HepG2 (cell line): ENCODE results near the gene RNU6-1. TPM values are rescaled to one million over a fixed set of nuclear protein-coding genes. Genes with fewer than 3 reads are reported as not detected.

ENCODE experiments used
- ARHGAP35 ChIP-seq: sonication (generic); formaldehyde crosslinking; IDR thresholded peaks from 2 replicates; pipeline ENCODE4 v1.9.0; 2022; ENCODE audit warnings: mild to moderate bottlenecking, inconsistent platforms, moderate library complexity, missing genetic modification reagents, borderline replicate concordance
- EEA1 ChIP-seq: sonication (generic); formaldehyde crosslinking; IDR thresholded peaks from 2 replicates; pipeline ENCODE4 v1.5.1; 2020; ENCODE audit warnings: mild to moderate bottlenecking, missing genetic modification reagents, borderline replicate concordance
- FOSL2 ChIP-seq: sonication (generic); formaldehyde crosslinking; IDR thresholded peaks from 2 replicates; pipeline ENCODE4 v1.4.0; 2020; ENCODE audit warnings: missing genetic modification reagents
- KDM1A ChIP-seq: IDR thresholded peaks from 2 replicates; pipeline ENCODE4 v1.6.1; 2016; ENCODE audit warnings: missing compliant biosample characterization
- KDM5A ChIP-seq: fragments of 200-600 bp; sonication (generic); IDR thresholded peaks from 2 replicates; pipeline ENCODE4 v1.7.0; 2018; ENCODE audit warnings: antibody characterized with exemption, mild to moderate bottlenecking, low read length, borderline replicate concordance
- NAIF1 ChIP-seq: sonication (generic); formaldehyde crosslinking; IDR thresholded peaks from 2 replicates; pipeline ENCODE4 v1.5.0; 2020; ENCODE audit warnings: mild to moderate bottlenecking, missing genetic modification reagents, borderline replicate concordance
- POGZ ChIP-seq: sonication (generic); formaldehyde crosslinking; IDR thresholded peaks from 2 replicates; pipeline ENCODE4 v1.4.0; 2020; ENCODE audit warnings: mild to moderate bottlenecking, missing genetic modification reagents
- SAFB2 ChIP-seq: sonication (generic); formaldehyde crosslinking; IDR thresholded peaks from 2 replicates; pipeline ENCODE4 v1.5.1; 2020; ENCODE audit warnings: missing genetic modification reagents, low read depth, mild to moderate bottlenecking, borderline replicate concordance
- SALL1 ChIP-seq: sonication (generic); formaldehyde crosslinking; IDR thresholded peaks from 2 replicates; pipeline ENCODE4 v1.8.0; 2022; ENCODE audit warnings: mild to moderate bottlenecking, missing genetic modification reagents
- SIN3B ChIP-seq: fragments of 150-350 bp; IDR thresholded peaks from 2 replicates; pipeline ENCODE4 v1.6.1; 2014; ENCODE audit warnings: low read length
- SRSF4 ChIP-seq: fragments of 200-400 bp; formaldehyde crosslinking; IDR thresholded peaks from one replicate; pipeline ENCODE4 v1.6.1; 2018; ENCODE audit warnings: mild to moderate bottlenecking, low read depth, low read length, moderate library complexity; ENCODE audit not compliant: poor library complexity, severe bottlenecking
- THAP11 ChIP-seq: IDR thresholded peaks from 2 replicates; pipeline ENCODE4 v1.6.1; 2016; ENCODE audit warnings: missing biosample characterization, missing genetic modification reagents
- ZFAT ChIP-seq: sonication (generic); formaldehyde crosslinking; conservative IDR thresholded peaks from 2 replicates; pipeline ENCODE4 v1.8.1; 2023; ENCODE audit warnings: missing genetic modification reagents, inconsistent platforms
- ZNF343 ChIP-seq: sonication (generic); formaldehyde crosslinking; IDR thresholded peaks from 2 replicates; pipeline ENCODE4 v1.4.0; 2020; ENCODE audit warnings: mild to moderate bottlenecking, missing genetic modification reagents
- ZNF383 ChIP-seq: sonication (generic); formaldehyde crosslinking; IDR thresholded peaks from 2 replicates; pipeline ENCODE4 v1.4.0; 2020; ENCODE audit warnings: missing genetic modification reagents, mild to moderate bottlenecking, borderline replicate concordance
- ZNF552 ChIP-seq: sonication (generic); formaldehyde crosslinking; IDR thresholded peaks from 2 replicates; pipeline ENCODE4 v1.9.0; 2022; ENCODE audit warnings: missing genetic modification reagents, mild to moderate bottlenecking, borderline replicate concordance
- ZNF557 ChIP-seq: sonication (generic); formaldehyde crosslinking; IDR thresholded peaks from 2 replicates; pipeline ENCODE4 v1.4.0; 2020; ENCODE audit warnings: missing genetic modification reagents
- ZNF607 ChIP-seq: sonication (generic); formaldehyde crosslinking; IDR thresholded peaks from 2 replicates; pipeline ENCODE4 v1.5.1; 2020; ENCODE audit warnings: missing genetic modification reagents, mild to moderate bottlenecking, borderline replicate concordance
- ZNF747 ChIP-seq: sonication (generic); formaldehyde crosslinking; IDR thresholded peaks from 2 replicates; pipeline ENCODE4 v1.8.1; 2023; ENCODE audit warnings: missing genetic modification reagents, mild to moderate bottlenecking, borderline replicate concordance
- ZNF780A ChIP-seq: sonication (generic); formaldehyde crosslinking; IDR thresholded peaks from 2 replicates; pipeline ENCODE4 v1.8.0; 2022; ENCODE audit warnings: mild to moderate bottlenecking, missing genetic modification reagents, moderate library complexity
- ZSCAN22 ChIP-seq: sonication (generic); formaldehyde crosslinking; IDR thresholded peaks from 2 replicates; pipeline ENCODE4 v1.4.0; 2020; ENCODE audit warnings: mild to moderate bottlenecking, missing genetic modification reagents
- polyA plus RNA-seq, 8 experiments: library from polyadenylated mRNA; depleted of rRNA in 3 of 8; stranded (reverse) in 7 of 8; unstranded in 1 of 8; fragments of >200 nt; fragmentation: Illumina TruSeq in 4 of 8; extraction: Trizol in 4 of 8; gene quantifications; 2 replicates each; pipeline versions ENCODE4 v1.2.1 to v1.2.3, GENCODE V29; 2011 to 2016; ENCODE audit warnings: low read depth in 4 of 8, missing spikeins in 1 of 8, mixed read lengths in 1 of 8; ENCODE audit not compliant: insufficient read depth in 1 of 8
- total RNA-seq, 5 experiments: library from RNA; depleted of rRNA; stranded (reverse); fragments of >200 nt; fragmentation: Illumina TruSeq; extraction: Trizol; gene quantifications; 2 replicates each; pipeline ENCODE4 v1.2.3, GENCODE V29; 2016; ENCODE audit warnings: low read depth in 1 of 5
- TF ChIP-seq, protein P1 (sequence below): sonication (generic); formaldehyde crosslinking; IDR thresholded peaks from 2 replicates; pipeline ENCODE4 v1.8.0; 2022; ENCODE audit warnings: missing genetic modification reagents, low read depth, mild to moderate bottlenecking, borderline replicate concordance
- TF ChIP-seq, protein P2 (sequence below): IDR thresholded peaks from 2 replicates; pipeline ENCODE4 v1.6.1; 2016; ENCODE audit warnings: missing compliant biosample characterization, missing genetic modification reagents, borderline replicate concordance
- TF ChIP-seq, protein P3 (sequence below): sonication (generic); formaldehyde crosslinking; IDR thresholded peaks from 2 replicates; pipeline ENCODE4 v1.4.0; 2020; ENCODE audit warnings: mild to moderate bottlenecking, missing genetic modification reagents
- TF ChIP-seq, protein P4 (sequence below), 2 experiments: fragments of 450-650 bp in 1 of 2; sonication (generic) in 1 of 2; formaldehyde crosslinking; IDR thresholded peaks; 2 replicates each; pipeline versions ENCODE4 v1.5.0 to v1.8.0; 2020 to 2022; ENCODE audit warnings: mild to moderate bottlenecking in 1 of 2, missing genetic modification reagents in 1 of 2
- TF ChIP-seq, protein P5 (sequence below): sonication (generic); formaldehyde crosslinking; IDR thresholded peaks from 2 replicates; pipeline ENCODE4 v1.8.1; 2023; ENCODE audit warnings: mild to moderate bottlenecking, missing genetic modification reagents

The RNU6-1 gene
- total and polyA plus RNA-seq, 2 of the 13 experiments (the other 11 are each of a cell fraction or from before 2014, with no cell fraction given): under 0.01 TPM; not detected in 1

DNA sequence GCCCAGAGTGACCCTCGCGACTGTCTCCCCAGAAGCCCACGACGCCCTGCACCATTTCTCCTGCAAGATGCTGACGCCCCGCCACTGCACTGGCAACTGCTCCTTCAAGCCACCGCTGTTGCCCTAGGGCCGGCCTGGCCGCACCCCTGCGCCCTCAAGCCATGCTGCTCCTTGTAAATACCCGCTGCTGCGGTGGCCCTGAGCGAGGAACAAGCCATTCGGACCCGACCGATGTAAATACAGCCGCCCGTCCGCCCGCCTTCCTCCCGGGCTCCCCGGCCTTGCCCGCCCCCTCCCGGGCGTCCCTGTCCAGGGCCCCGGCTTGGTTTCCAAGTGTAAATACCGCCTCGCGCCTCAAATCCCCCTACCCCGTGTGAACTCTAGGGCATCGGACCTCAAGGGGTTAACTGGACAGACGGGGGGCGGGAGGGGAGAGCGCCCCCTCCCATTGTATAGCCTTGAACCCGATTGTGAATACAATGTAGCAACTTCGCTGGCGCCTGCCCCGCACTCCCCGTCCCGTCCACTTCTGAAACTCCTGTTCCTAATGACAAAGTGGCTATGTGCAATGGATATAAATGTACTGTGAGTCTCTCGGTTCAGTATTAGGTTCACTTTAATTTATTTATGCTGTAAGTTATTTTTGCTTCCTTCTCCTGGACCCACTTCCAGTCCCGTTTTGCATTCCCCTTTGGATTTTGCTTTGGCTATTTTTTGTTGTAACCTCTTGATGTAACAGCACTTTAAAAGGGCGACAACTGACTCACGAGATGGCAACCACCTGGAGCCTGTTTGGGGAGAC lies 5.9 kb downstream of the RNU6-1 start (continued):
- TF ChIP-seq, protein P1, sequence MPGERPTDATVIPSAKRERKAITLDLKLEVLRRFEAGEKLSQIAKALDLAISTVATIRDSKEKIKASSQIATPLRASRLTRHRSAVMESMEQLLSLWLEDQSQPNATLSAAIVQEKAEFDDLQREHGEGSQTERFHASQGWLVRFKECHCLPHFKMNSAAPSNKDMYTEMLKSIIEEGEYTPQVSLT (CRISPR knock-in tag): no peak
- TF ChIP-seq KDM1A (CRISPR knock-in tag): no peak
- 0 out of 2 replicates have a peak, but pooled peaks have one; percentile 36 for TF ChIP-seq ZNF607 (CRISPR knock-in tag)
- TF ChIP-seq ZNF552: no peak
- TF ChIP-seq POGZ (CRISPR knock-in tag): 0 out of 2 replicates have a peak, but pooled peaks have one; percentile 21
- TF ChIP-seq, protein P2, sequence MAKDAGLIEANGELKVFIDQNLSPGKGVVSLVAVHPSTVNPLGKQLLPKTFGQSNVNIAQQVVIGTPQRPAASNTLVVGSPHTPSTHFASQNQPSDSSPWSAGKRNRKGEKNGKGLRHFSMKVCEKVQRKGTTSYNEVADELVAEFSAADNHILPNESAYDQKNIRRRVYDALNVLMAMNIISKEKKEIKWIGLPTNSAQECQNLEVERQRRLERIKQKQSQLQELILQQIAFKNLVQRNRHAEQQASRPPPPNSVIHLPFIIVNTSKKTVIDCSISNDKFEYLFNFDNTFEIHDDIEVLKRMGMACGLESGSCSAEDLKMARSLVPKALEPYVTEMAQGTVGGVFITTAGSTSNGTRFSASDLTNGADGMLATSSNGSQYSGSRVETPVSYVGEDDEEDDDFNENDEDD: no peak
- no peak for TF ChIP-seq ZNF780A (CRISPR knock-in tag)
- TF ChIP-seq SRSF4: no peak
- TF ChIP-seq SAFB2 (CRISPR knock-in tag): no peak
- no peak for TF ChIP-seq FOSL2 (CRISPR knock-in tag)
- no peak for TF ChIP-seq KDM5A
- TF ChIP-seq, protein P3, sequence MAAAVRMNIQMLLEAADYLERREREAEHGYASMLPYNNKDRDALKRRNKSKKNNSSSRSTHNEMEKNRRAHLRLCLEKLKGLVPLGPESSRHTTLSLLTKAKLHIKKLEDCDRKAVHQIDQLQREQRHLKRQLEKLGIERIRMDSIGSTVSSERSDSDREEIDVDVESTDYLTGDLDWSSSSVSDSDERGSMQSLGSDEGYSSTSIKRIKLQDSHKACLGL (CRISPR knock-in tag): 0 out of 2 replicates have a peak, but pooled peaks have one; percentile 22
- TF ChIP-seq NAIF1 (CRISPR knock-in tag): no peak
- TF ChIP-seq ZNF343 (CRISPR knock-in tag): no peak
- TF ChIP-seq ZNF557 (CRISPR knock-in tag): no peak
- no peak for TF ChIP-seq ZNF383 (CRISPR knock-in tag)
- no peak for TF ChIP-seq ZNF747 (CRISPR knock-in tag)
- TF ChIP-seq, protein P4, sequence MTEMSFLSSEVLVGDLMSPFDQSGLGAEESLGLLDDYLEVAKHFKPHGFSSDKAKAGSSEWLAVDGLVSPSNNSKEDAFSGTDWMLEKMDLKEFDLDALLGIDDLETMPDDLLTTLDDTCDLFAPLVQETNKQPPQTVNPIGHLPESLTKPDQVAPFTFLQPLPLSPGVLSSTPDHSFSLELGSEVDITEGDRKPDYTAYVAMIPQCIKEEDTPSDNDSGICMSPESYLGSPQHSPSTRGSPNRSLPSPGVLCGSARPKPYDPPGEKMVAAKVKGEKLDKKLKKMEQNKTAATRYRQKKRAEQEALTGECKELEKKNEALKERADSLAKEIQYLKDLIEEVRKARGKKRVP (CRISPR knock-in tag; IDR thresholded peaks at IDR 0.05): no peak
- no peak for TF ChIP-seq ARHGAP35 (CRISPR knock-in tag)
- TF ChIP-seq, protein P5, sequence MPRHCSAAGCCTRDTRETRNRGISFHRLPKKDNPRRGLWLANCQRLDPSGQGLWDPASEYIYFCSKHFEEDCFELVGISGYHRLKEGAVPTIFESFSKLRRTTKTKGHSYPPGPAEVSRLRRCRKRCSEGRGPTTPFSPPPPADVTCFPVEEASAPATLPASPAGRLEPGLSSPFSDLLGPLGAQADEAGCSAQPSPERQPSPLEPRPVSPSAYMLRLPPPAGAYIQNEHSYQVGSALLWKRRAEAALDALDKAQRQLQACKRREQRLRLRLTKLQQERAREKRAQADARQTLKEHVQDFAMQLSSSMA (CRISPR knock-in tag): no peak
- TF ChIP-seq ZSCAN22 (CRISPR knock-in tag): no peak
- no peak for TF ChIP-seq EEA1 (CRISPR knock-in tag)
- peak; percentile 39; the same call in 1 of the 2 replicates for TF ChIP-seq SALL1 (CRISPR knock-in tag)
- TF ChIP-seq SIN3B: no peak
- no peak for TF ChIP-seq THAP11 (CRISPR knock-in tag)
- no peak for TF ChIP-seq ZFAT
